K562 (cell line): ENCODE results near the gene GNAL. TPM values are rescaled to one million over a fixed set of nuclear protein-coding genes. Genes with fewer than 3 reads are reported as not detected.

ENCODE experiments used
- ATAC-seq: fragments of 200-7000 bp; cut with Tn5 transposase; 3 replicates; pipeline ENCODE4 v1.9.1; 2020; ENCODE audit warnings: moderate library complexity
- BruUV-seq: library from RNA; stranded (reverse); fragments of 400-500 nt; replicated peaks from 2 replicates; lab custom pipeline; 2021; lab: Mats Ljungman, UMichigan
- CTCF ChIA-PET: fragments of 300-600 bp; formaldehyde crosslinking; extraction: SDS; loops from one replicate; lab custom pipeline; 2021; ENCODE audit warnings: low intra/inter-chr PET ratio; lab: Yijun Ruan, JAX
- POLR2A ChIA-PET: fragments of 300-600, 350-650 bp; sonication (Branson Sonifier 250); formaldehyde crosslinking; extraction: SDS; loops from one replicate; lab custom pipeline; 2021; ENCODE audit warnings: antibody characterized with exemption, inconsistent platforms; lab: Yijun Ruan, JAX
- DNase-seq, 4 experiments: peaks; one replicate each; pipeline versions ENCODE4 v3.0.0 to v3.0.0-alpha.2; 2011 to 2018; ENCODE audit warnings: low spot score in 3 of 4, mixed read lengths in 3 of 4; ENCODE audit errors: extremely low read depth in 1 of 4
- FAIRE-seq: peaks from 2 replicates; lab custom pipeline; 2011; peaks lifted over from hg19 to GRCh38; lab: Jason Lieb, UNC
- H2AFZ ChIP-seq: 2 replicates; pipeline ENCODE4 v1.6.0; 2011; ENCODE audit warnings: low read depth, low read length, control low read depth, inconsistent platforms
- H3K27ac ChIP-seq: fragments of 200-600 bp; 3 replicates; pipeline ENCODE4 v1.8.0; 2011; ENCODE audit warnings: low read depth, mild to moderate bottlenecking, control low read depth, inconsistent platforms, low read length, moderate library complexity, mixed read lengths; ENCODE audit errors: extremely low read depth
- H3K27me3 ChIP-seq, 2 experiments: fragments of 300-600 bp in 1 of 2; 2 replicates in 1 of 2; 3 replicates in 1 of 2; pipeline versions ENCODE4 v1.6.0 to v1.8.0; 2011; ENCODE audit warnings: inconsistent platforms in 2 of 2, low read length in 2 of 2, mild to moderate bottlenecking in 1 of 2, mixed read lengths in 1 of 2, moderate library complexity in 1 of 2; ENCODE audit not compliant: control insufficient read depth in 2 of 2, insufficient read depth in 2 of 2
- H3K36me3 ChIP-seq: fragments of 300-600 bp; 3 replicates; pipeline ENCODE4 v1.8.0; 2011; ENCODE audit warnings: mild to moderate bottlenecking, low read length, inconsistent platforms; ENCODE audit not compliant: control insufficient read depth, insufficient read depth
- H3K4me1 ChIP-seq, 2 experiments: fragments of 200-600 bp in 1 of 2; replicated peaks in 1 of 2; 2 replicates in 1 of 2; 3 replicates in 1 of 2; pipeline versions ENCODE4 v1.5.1 to v1.8.0; 2011; ENCODE audit warnings: inconsistent platforms in 2 of 2, low read length in 2 of 2, mild to moderate bottlenecking in 1 of 2, mixed read lengths in 1 of 2, moderate library complexity in 1 of 2; ENCODE audit not compliant: control insufficient read depth in 2 of 2, insufficient read depth in 2 of 2
- H3K4me2 ChIP-seq: 2 replicates; pipeline ENCODE4 v1.6.1; 2011; ENCODE audit warnings: low read length, control low read depth, inconsistent platforms, mixed read lengths; ENCODE audit not compliant: insufficient read depth
- H3K4me3 ChIP-seq: fragments of 200-600 bp; sonication (generic), shearing (Covaris generic); 2 replicates; pipeline ENCODE4 v1.5.1; 2016; ENCODE audit warnings: control low read depth, inconsistent platforms
- H3K79me2 ChIP-seq: fragments of 200-600 bp; 3 replicates; pipeline ENCODE4 v1.8.0; 2011; ENCODE audit warnings: low read length, inconsistent platforms; ENCODE audit not compliant: control insufficient read depth, insufficient read depth
- H3K9ac ChIP-seq, 2 experiments: 2 replicates each; pipeline versions ENCODE4 v1.6.0 to v1.6.1; 2011; ENCODE audit warnings: low read depth in 2 of 2, low read length in 2 of 2, control low read depth in 1 of 2, inconsistent platforms in 1 of 2, mild to moderate bottlenecking in 1 of 2, mixed read lengths in 1 of 2; ENCODE audit not compliant: insufficient read depth in 1 of 2
- H3K9me1 ChIP-seq: one replicate; pipeline ENCODE4 v1.6.0; 2011; ENCODE audit warnings: inconsistent platforms, mild to moderate bottlenecking, low read length, moderate library complexity; ENCODE audit not compliant: control insufficient read depth, insufficient read depth
- H3K9me3 ChIP-seq: replicated peaks from 2 replicates; pipeline ENCODE4 v1.5.1; 2011; ENCODE audit warnings: low read depth, low read length, inconsistent platforms; ENCODE audit not compliant: control insufficient read depth, insufficient read depth
- H4K20me1 ChIP-seq: replicated peaks from 2 replicates; pipeline ENCODE4 v1.6.1; 2011; ENCODE audit warnings: low read length, inconsistent platforms, mixed read lengths; ENCODE audit not compliant: control insufficient read depth, insufficient read depth
- ADNP ChIP-seq: fragments of 200-800 bp; sonication (Bioruptor generic); IDR thresholded peaks from 2 replicates; pipeline ENCODE4 v1.6.1; 2016; ENCODE audit warnings: missing genetic modification characterization, missing compliant biosample characterization
- CCAR2 ChIP-seq: fragments of 200-400 bp; formaldehyde crosslinking; IDR thresholded peaks from 2 replicates; pipeline ENCODE4 v1.6.1; 2017; ENCODE audit warnings: mild to moderate bottlenecking, low read depth, low read length
- FUS ChIP-seq: fragments of 200-400 bp; formaldehyde crosslinking; optimal IDR thresholded peaks from 2 replicates; pipeline ENCODE3; 2017; ENCODE audit warnings: low read depth, low read length
- KLF10 ChIP-seq: fragments of 250-450 bp; sonication (Bioruptor Pico); IDR thresholded peaks from 2 replicates; pipeline ENCODE4 v1.6.1; 2021; ENCODE audit warnings: matching md5 sums
- NR2C1 ChIP-seq, 2 experiments: fragments of 450-650 bp; IDR thresholded peaks; 2 replicates each; pipeline ENCODE4 v1.6.1; 2017; ENCODE audit warnings: mild to moderate bottlenecking in 2 of 2, antibody characterized with exemption in 1 of 2, inconsistent platforms in 1 of 2, missing compliant biosample characterization in 1 of 2, missing genetic modification characterization in 1 of 2
- PHF8 ChIP-seq: fragments of 200-600 bp; sonication (generic); IDR thresholded peaks from 2 replicates; pipeline ENCODE4 v1.6.1; 2012; ENCODE audit warnings: mixed run types, mild to moderate bottlenecking, inconsistent platforms, low read length, moderate library complexity, borderline replicate concordance
- POLR2A ChIP-seq: fragments of 450-650 bp; conservative IDR thresholded peaks from 2 replicates; pipeline ENCODE4 v1.6.1; 2016
- SLC30A9 ChIP-seq: fragments of 250-450 bp; sonication (Bioruptor Pico); IDR thresholded peaks from 2 replicates; pipeline ENCODE4 v1.8.0; 2022; ENCODE audit warnings: mild to moderate bottlenecking, moderate library complexity
- SMAD1 ChIP-seq: fragments of 150-350 bp; IDR thresholded peaks from 2 replicates; pipeline ENCODE4 v1.6.1; 2014; ENCODE audit warnings: low read length, low read depth; ENCODE audit not compliant: partially characterized antibody
- SMARCC2 ChIP-seq: fragments of 450-650 bp; IDR thresholded peaks from 2 replicates; pipeline ENCODE4 v1.6.1; 2017; ENCODE audit warnings: antibody characterized with exemption, moderate library complexity, mild to moderate bottlenecking, low read depth
- SNAPC5 ChIP-seq: fragments of 250-450 bp; sonication (Bioruptor Pico); IDR thresholded peaks from 2 replicates; pipeline ENCODE4 v1.8.0; 2021; ENCODE audit warnings: moderate library complexity, mild to moderate bottlenecking, inconsistent platforms
- SOX6 ChIP-seq: fragments of 450-650 bp; IDR thresholded peaks from 2 replicates; pipeline ENCODE4 v1.6.1; 2014; ENCODE audit warnings: mild to moderate bottlenecking
- ZBTB33 ChIP-seq: sonication (generic); formaldehyde crosslinking; IDR thresholded peaks from 2 replicates; pipeline ENCODE4 v1.8.1; 2023; ENCODE audit warnings: mild to moderate bottlenecking, missing genetic modification reagents
- ZNF561 ChIP-seq: fragments of 450-650 bp; formaldehyde crosslinking; conservative IDR thresholded peaks from 2 replicates; pipeline ENCODE4 v1.4.0; 2020; ENCODE audit warnings: mild to moderate bottlenecking, moderate library complexity
- WGBS: fragments of 100-300 bp; shearing (Covaris generic); methylation state at CpG from one replicate; pipeline ENCODE4 v1.1.6; 2016; ENCODE audit warnings: low coverage, mixed read lengths; ENCODE audit not compliant: insufficient coverage; ENCODE audit errors: missing lambda C conversion rate; 5-methylcytosine and 5-hydroxymethylcytosine counted together
- in situ Hi-C: fragments of 300-500 bp; cut with MboI; formaldehyde crosslinking; loops from 4 replicates; pipeline ENCODE4 v1.15.0; 2018; ENCODE audit warnings: inconsistent platforms, mixed read lengths
- intact Hi-C: fragments of 100-400 bp; cut with micrococcal nuclease; formaldehyde crosslinking; loops from 2 replicates; pipeline ENCODE4 v1.14.2; 2022
- polyA plus RNA-seq, 8 experiments: library from polyadenylated mRNA; depleted of rRNA in 4 of 8; stranded (reverse) in 5 of 8; unstranded in 3 of 8; fragments of >200 nt; fragmentation: Nextera tagmentation in 2 of 8; fragmentation: Illumina TruSeq in 1 of 8; extraction: Ambion mirVana in 2 of 8; extraction: Trizol in 1 of 8; gene quantifications; 2 replicates each; pipeline versions ENCODE4 v1.2.1 to v1.2.3, GENCODE V29; 2011 to 2014; ENCODE audit warnings: inconsistent platforms in 1 of 8, missing spikeins in 1 of 8
- total RNA-seq, 7 experiments: library from RNA; depleted of rRNA in 6 of 7; stranded (reverse); fragments of >200 nt in 6 of 7; fragmentation: Illumina TruSeq in 2 of 7; extraction: Trizol in 2 of 7; gene quantifications; 2 replicates each; pipeline versions ENCODE4 v1.2.1 to v1.2.3, GENCODE V29; 2011 to 2021; ENCODE audit warnings: low replicate concordance in 1 of 7

GNAL gene
- total and polyA plus RNA-seq, 9 of the 15 experiments (the other 6 are each of a cell fraction or from before 2014, with no cell fraction given), result under 0.01 to 0.10 (median 0.01) TPM; not detected in 5

GRCh38 chr18:11798271-11798670 is 109.2 kb downstream of the GNAL start (continued):
- TF ChIP-seq PHF8, result no peak
- TF ChIP-seq SMARCC2, result no peak
- no peak for TF ChIP-seq ADNP (tag)

GRCh38 chr18:11799066-11799465 is 110.0 kb downstream of the GNAL start:
- FAIRE-seq (no peak), DNase-seq (no peak), ATAC-seq (peak; percentile 54)
- TF ChIP-seq SMAD1, result no peak
- no peak for TF ChIP-seq KLF10
- no peak for TF ChIP-seq ZBTB33 (CRISPR knock-in tag)
- TF ChIP-seq SLC30A9 (CRISPR knock-in tag), result no peak
- TF ChIP-seq NR2C1 (IDR thresholded peaks at IDR 0.05), result no peak
- no peak for TF ChIP-seq NR2C1 (tag; IDR thresholded peaks at IDR 0.05)
- TF ChIP-seq FUS, result no peak
- TF ChIP-seq SOX6, result no peak
- no peak for TF ChIP-seq POLR2A
- TF ChIP-seq CCAR2, result no peak
- TF ChIP-seq SNAPC5 (CRISPR knock-in tag), result no peak
- TF ChIP-seq ZNF561, result no peak
- Histone ChIP-seq H3K4me1 (no peaks in the 10 kb centered on the region; a peak in 1 of 5 replicates), H3K9me1 (no peaks in the 10 kb centered on the region), H3K36me3 (no peaks in the 10 kb centered on the region), H3K9ac (no peak overlapping the region), H3K4me3 (no peak overlapping the region), H3K27me3 (peaks cover 12 to 15% of the 10 kb centered on the region in 2 experiments; a peak in 4 of 5 replicates), H3K27ac (no peak overlapping the region), H2AFZ (no peak overlapping the region), H3K4me2 (no peak overlapping the region), H4K20me1 (no peaks in the 10 kb centered on the region), H3K79me2 (no peaks in the 10 kb centered on the region), H3K9me3 (no peaks in the 10 kb centered on the region)
- POLR2A ChIA-PET, result no interaction called here
- 17% methylated on average over 2 of the region's 2 CpGs for WGBS
- BruUV-seq, result no TSS peak
- in situ Hi-C loops, result no loop called here
- CTCF ChIA-PET, result no interaction called here
- intact Hi-C loops, result no loop called here
